DOHH2 (cell line): ENCODE data around the gene MYH11.

Experiments
- H3F3A ChIP-seq: fragments of 200-600 bp; sonication (generic), shearing (Covaris generic); 2 replicates; pipeline ENCODE4 v1.6.0; 2016; ENCODE audit warnings: antibody characterized with exemption, mild to moderate bottlenecking; ENCODE audit not compliant: control insufficient read depth, insufficient read depth
- H3K27ac ChIP-seq: fragments of 200-600 bp; sonication (generic); 2 replicates; pipeline ENCODE4 v1.5.1; 2014; ENCODE audit warnings: low read depth, mild to moderate bottlenecking, low read length, moderate library complexity
- H3K27me3 ChIP-seq: fragments of 200-600 bp; sonication (generic); 2 replicates; pipeline ENCODE4 v1.6.1; 2014; ENCODE audit warnings: mild to moderate bottlenecking, low read length, mixed read lengths; ENCODE audit not compliant: control insufficient read depth
- H3K36me3 ChIP-seq: fragments of 200-600 bp; sonication (generic); 2 replicates; pipeline ENCODE4 v1.6.1; 2014; ENCODE audit warnings: mild to moderate bottlenecking, low read length, moderate library complexity, mixed read lengths; ENCODE audit not compliant: control insufficient read depth
- H3K4me1 ChIP-seq: fragments of 200-600 bp; sonication (generic); 2 replicates; pipeline ENCODE4 v1.6.1; 2014; ENCODE audit warnings: mild to moderate bottlenecking, low read length, mixed read lengths; ENCODE audit not compliant: control insufficient read depth
- H3K4me2 ChIP-seq: fragments of 200-600 bp; sonication (generic); 2 replicates; pipeline ENCODE4 v1.6.0; 2014; ENCODE audit warnings: mild to moderate bottlenecking, low read length, moderate library complexity
- H3K4me3 ChIP-seq: fragments of 200-600 bp; sonication (generic); 2 replicates; pipeline ENCODE4 v1.5.1; 2014; ENCODE audit warnings: mild to moderate bottlenecking, low read length, mixed read lengths
- H3K79me2 ChIP-seq: fragments of 200-600 bp; sonication (generic); 2 replicates; pipeline ENCODE4 v1.6.1; 2014; ENCODE audit warnings: mild to moderate bottlenecking, low read length, mixed read lengths; ENCODE audit not compliant: control insufficient read depth
- H3K9me2 ChIP-seq: fragments of 200-600 bp; sonication (generic); replicated peaks from 2 replicates; pipeline ENCODE4 v1.6.1; 2014; ENCODE audit warnings: mild to moderate bottlenecking, low read length, mixed read lengths; ENCODE audit not compliant: control insufficient read depth
- H3K9me3 ChIP-seq: fragments of 200-600 bp; sonication (generic); 2 replicates; pipeline ENCODE4 v1.6.1; 2014; ENCODE audit warnings: antibody characterized with exemption, low read length, mixed read lengths; ENCODE audit not compliant: control insufficient read depth, insufficient read depth
- H4K20me1 ChIP-seq: fragments of 200-600 bp; sonication (generic); 2 replicates; pipeline ENCODE4 v1.6.0; 2014; ENCODE audit warnings: low read depth, mild to moderate bottlenecking, antibody characterized with exemption, low read length, moderate library complexity; ENCODE audit not compliant: control insufficient read depth, insufficient read depth
- EZH2phosphoT487 ChIP-seq: fragments of 200-600 bp; sonication (generic); IDR thresholded peaks from 2 replicates; pipeline ENCODE4 v1.6.1; 2017; ENCODE audit warnings: borderline replicate concordance, mild to moderate bottlenecking, antibody characterized with exemption, low read length, moderate library complexity, mixed read lengths
- TF ChIP-seq, protein P1 (sequence below): fragments of 200-600 bp; sonication (generic); IDR thresholded peaks from one replicate; pipeline ENCODE4 v1.5.1; 2014; ENCODE audit warnings: antibody characterized with exemption, mild to moderate bottlenecking, low read depth, low read length; ENCODE audit not compliant: poor library complexity, severe bottlenecking

Gene MYH11

DNA sequence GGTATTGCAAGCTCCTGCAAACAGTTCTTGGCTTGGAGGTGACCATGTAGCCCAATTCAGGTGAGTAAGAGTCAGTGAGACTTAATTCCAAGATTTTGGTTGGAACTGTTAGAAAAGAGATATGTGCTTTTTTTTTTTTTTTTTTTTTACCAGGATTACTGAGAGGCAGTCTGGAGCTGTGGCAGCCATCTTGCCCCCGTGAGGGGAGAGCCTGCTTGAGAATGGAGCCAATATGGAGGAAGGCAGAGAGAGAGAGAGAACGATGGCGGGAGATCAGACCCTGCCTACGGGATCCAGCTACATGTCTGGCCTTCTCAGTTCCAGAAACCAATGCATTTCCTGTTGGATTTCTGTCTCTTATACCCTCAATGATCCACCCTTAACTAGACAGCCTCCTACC, 97.8 kb downstream of the MYH11 start:
- Histone ChIP-seq H3F3A (no peaks in the 10 kb centered on the region), H3K4me2 (no peak overlapping the region), H3K79me2 (no peaks in the 10 kb centered on the region), H4K20me1 (no peaks in the 10 kb centered on the region), H3K27ac (no peak overlapping the region), H3K4me3 (no peak overlapping the region), H3K4me1 (peaks cover 8% of the 10 kb centered on the region), H3K36me3 (no peaks in the 10 kb centered on the region), H3K9me3 (no peaks in the 10 kb centered on the region), H3K27me3 (no peaks in the 10 kb centered on the region), H3K9me2 (no peaks in the 10 kb centered on the region)
- TF ChIP-seq, protein P1, sequence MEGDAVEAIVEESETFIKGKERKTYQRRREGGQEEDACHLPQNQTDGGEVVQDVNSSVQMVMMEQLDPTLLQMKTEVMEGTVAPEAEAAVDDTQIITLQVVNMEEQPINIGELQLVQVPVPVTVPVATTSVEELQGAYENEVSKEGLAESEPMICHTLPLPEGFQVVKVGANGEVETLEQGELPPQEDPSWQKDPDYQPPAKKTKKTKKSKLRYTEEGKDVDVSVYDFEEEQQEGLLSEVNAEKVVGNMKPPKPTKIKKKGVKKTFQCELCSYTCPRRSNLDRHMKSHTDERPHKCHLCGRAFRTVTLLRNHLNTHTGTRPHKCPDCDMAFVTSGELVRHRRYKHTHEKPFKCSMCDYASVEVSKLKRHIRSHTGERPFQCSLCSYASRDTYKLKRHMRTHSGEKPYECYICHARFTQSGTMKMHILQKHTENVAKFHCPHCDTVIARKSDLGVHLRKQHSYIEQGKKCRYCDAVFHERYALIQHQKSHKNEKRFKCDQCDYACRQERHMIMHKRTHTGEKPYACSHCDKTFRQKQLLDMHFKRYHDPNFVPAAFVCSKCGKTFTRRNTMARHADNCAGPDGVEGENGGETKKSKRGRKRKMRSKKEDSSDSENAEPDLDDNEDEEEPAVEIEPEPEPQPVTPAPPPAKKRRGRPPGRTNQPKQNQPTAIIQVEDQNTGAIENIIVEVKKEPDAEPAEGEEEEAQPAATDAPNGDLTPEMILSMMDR, result no peak
- TF ChIP-seq EZH2phosphoT487, result no peak

DNA sequence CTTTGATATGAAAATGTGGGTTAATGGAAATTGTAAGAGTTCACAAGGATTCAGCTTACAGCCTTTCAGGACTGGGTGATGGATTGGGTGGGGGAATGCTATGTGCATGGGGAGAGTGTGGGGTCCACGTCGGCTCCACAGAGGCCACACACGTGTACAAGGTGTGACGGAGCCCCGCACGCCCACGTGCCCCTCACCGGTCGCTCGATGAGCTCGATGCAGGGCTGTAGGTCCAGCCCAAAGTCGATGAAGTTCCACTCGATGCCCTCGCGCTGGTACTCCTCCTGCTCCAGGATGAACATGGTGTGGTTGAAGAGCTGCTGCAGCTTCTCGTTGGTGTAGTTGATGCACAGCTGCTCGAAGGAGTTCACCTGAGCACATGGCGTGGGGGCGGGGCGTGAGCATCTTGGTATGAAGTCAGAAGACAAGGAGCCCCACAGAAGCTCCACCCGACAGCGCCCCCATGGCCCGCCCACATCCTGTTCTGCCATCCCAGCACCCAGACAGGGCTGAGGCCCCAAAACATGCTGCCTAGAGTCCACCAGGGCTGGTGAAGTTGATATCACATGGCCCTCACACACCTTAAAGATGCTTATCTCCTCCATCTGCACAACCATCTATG, 99.1 kb downstream of the MYH11 start:
- Histone ChIP-seq H3K36me3 (no peaks in the 10 kb centered on the region), H3K4me1 (peaks cover 8% of the 10 kb centered on the region), H3K27ac (no peak overlapping the region), H3K79me2 (no peaks in the 10 kb centered on the region), H3K9me3 (no peaks in the 10 kb centered on the region), H3K4me2 (no peak overlapping the region), H4K20me1 (no peaks in the 10 kb centered on the region), H3K9me2 (no peaks in the 10 kb centered on the region), H3F3A (no peaks in the 10 kb centered on the region), H3K27me3 (no peaks in the 10 kb centered on the region), H3K4me3 (no peak overlapping the region)
- no peak for TF ChIP-seq EZH2phosphoT487
- TF ChIP-seq, protein P1, result no peak

DNA sequence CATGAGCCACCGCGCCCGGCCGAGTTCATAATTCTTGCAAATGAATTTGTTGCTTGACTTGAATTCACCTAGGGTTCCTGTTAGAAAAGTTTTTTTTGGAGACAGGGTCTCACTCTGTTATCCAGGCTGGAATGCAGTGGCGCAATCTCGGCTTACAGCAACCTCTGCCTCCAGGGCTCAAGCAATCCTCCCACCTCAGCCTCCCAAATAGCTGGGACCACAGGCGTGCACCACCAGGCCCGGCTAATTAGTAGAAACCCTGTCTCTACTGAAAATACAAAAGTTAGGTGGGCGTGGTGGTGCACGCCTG, 99.8 kb downstream of the MYH11 start:
- TF ChIP-seq EZH2phosphoT487, result no peak
- TF ChIP-seq, protein P1, result no peak

More for the DNA sequence above, 99.8 kb downstream of the MYH11 start:
- H3K27me3 ChIP-seq, result no peaks in the 10 kb centered on the region
- H3K79me2 ChIP-seq, result no peaks in the 10 kb centered on the region
- no peaks in the 10 kb centered on the region for H3F3A ChIP-seq
- H3K4me3 ChIP-seq, result no peak overlapping the region
- H3K9me3 ChIP-seq, result no peaks in the 10 kb centered on the region
- H3K4me2 ChIP-seq, result no peak overlapping the region
- no peaks in the 10 kb centered on the region for H3K36me3 ChIP-seq
- H3K4me1 ChIP-seq, result peaks cover 8% of the 10 kb centered on the region
- H3K27ac ChIP-seq, result no peak overlapping the region
- H4K20me1 ChIP-seq, result no peaks in the 10 kb centered on the region
- no peaks in the 10 kb centered on the region for H3K9me2 ChIP-seq
